NCI-H524 (cell line): ENCODE results near the gene POLR2E.
A peak's percentile ranks its signal among the peaks of the same experiment; 100 is the strongest.

Source experiments
- DNase-seq, 2 experiments: peaks; one replicate each; lab custom pipeline; 2025; lab: John Stamatoyannopoulos, UW

The POLR2E gene

GRCh38 chr19:1080360-1081161 is 14.6 kb downstream of the POLR2E start:
- no peak for DNase-seq

GRCh38 chr19:1079566-1080111 is 15.5 kb downstream of the POLR2E start:
- DNase-seq = peak; percentile 61 to 78

GRCh38 chr19:1076951-1077350 is 18.2 kb downstream of the POLR2E start:
- DNase-seq = no peak

GRCh38 chr19:1076046-1076386 is 19.2 kb downstream of the POLR2E start:
- DNase-seq = no peak

GRCh38 chr19:1074544-1075283 is 20.5 kb downstream of the POLR2E start:
- peak; percentile 85 to 89 for DNase-seq

- no peak for DNase-seq
These were observed 21.1 kb downstream of the POLR2E start for GRCh38 chr19:1073956-1074517.

GRCh38 chr19:1073063-1073955 is 21.9 kb downstream of the POLR2E start:
- no peak for DNase-seq

GRCh38 chr19:1072371-1073015 is 22.7 kb downstream of the POLR2E start:
- DNase-seq = no peak

GRCh38 chr19:1070931-1071791 is 24.0 kb downstream of the POLR2E start:
- peak in 1 of 2 experiments; percentile 38 for DNase-seq

GRCh38 chr19:1070576-1070930 is 24.6 kb downstream of the POLR2E start:
- peak in 1 of 2 experiments; percentile 27 for DNase-seq

GRCh38 chr19:1069009-1069779 is 26.0 kb downstream of the POLR2E start:
- DNase-seq = no peak

- DNase-seq = no peak
These were observed 26.9 kb downstream of the POLR2E start for GRCh38 chr19:1068009-1069001.

- DNase-seq = no peak
These were observed 27.7 kb downstream of the POLR2E start for GRCh38 chr19:1067341-1067957.

GRCh38 chr19:1066748-1067340 is 28.3 kb downstream of the POLR2E start, which contains the start of gene ARHGAP45:
TSS of gene ARHGAP45 (plus strand) at chr19:1067167. CDS start at chr19:1067406, 239 bp downstream.
- no peak for DNase-seq

GRCh38 chr19:1066251-1066747 is 28.9 kb downstream of the POLR2E start:
- no peak for DNase-seq

- DNase-seq = no peak
These were observed 29.5 kb downstream of the POLR2E start for GRCh38 chr19:1065606-1066109.
